ENCODE results near the gene BYSL. TPM values are rescaled to one million over a fixed set of nuclear protein-coding genes. Genes with fewer than 3 reads are reported as not detected.

Gene BYSL
- total and polyA plus RNA-seq, 10 of the 15 experiments (the other 5 are each of a cell fraction or from before 2014, with no cell fraction given), result 12.6 to 51.1 (median 33.0) TPM

DNA sequence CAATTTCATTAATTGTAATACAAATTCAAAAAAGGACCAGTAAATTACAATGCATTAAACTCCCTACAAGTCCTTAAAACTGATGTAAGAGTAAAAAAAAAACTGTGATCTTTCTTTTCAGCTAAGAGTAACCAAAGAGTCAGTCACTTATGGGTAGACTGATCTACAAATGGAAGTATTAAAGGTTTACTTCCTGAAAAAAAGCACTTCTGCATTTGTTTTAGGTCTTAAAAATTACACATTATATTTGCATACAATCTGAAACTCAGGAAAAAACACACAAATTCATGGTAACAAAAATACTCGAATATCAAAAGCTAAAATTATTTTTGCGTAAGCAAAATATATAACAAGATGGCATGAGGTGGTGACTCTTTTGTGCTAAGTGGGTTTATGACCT, 49.6 kb upstream of the BYSL start (continued):
- TF ChIP-seq EP300 (IDR thresholded peaks at IDR 0.05; ENCODE audit: borderline replicate concordance in 1 of 2, control insufficient read depth in 1 of 2, low read depth in 2 of 2, low read length in 2 of 2), result no peak

- POLR2A ChIA-PET, result no interaction called here
- no peak for FAIRE-seq
- Histone ChIP-seq H3K4me2 (ENCODE audit: control insufficient read depth, insufficient read depth) (no peak overlapping the region), H3K4me3 (no peak overlapping the region), H3K9ac (ENCODE audit: control insufficient read depth, insufficient read depth, low read length) (no peak overlapping the region), H3K79me2 (ENCODE audit: control insufficient read depth, insufficient read depth, low read length) (no peaks in the 10 kb centered on the region), H3K27ac (ENCODE audit: control insufficient read depth, insufficient read depth) (no peak overlapping the region), H3K36me3 (ENCODE audit: control insufficient read depth in 2 of 2, insufficient read depth in 2 of 2, low read length in 1 of 2) (no peaks in the 10 kb centered on the region), H4K20me1 (ENCODE audit: control insufficient read depth, insufficient read depth) (no peaks in the 10 kb centered on the region), H3K27me3 (replicated peaks in 1 of 2; ENCODE audit: control insufficient read depth in 2 of 2, insufficient read depth in 2 of 2, low read length in 1 of 2) (no peaks in the 10 kb centered on the region), H3K9me3 (replicated peaks; ENCODE audit: control insufficient read depth, insufficient read depth, low read length) (no peaks in the 10 kb centered on the region), H3K4me1 (ENCODE audit: control insufficient read depth, insufficient read depth, low read length) (no peaks in the 10 kb centered on the region), H2AFZ (ENCODE audit: control insufficient read depth, low read depth, low read length) (no peak overlapping the region)
- no TSS peak for BruUV-seq (replicated peaks)
- 98% methylated on average over 13 of the region's 13 CpGs for WGBS (ENCODE audit: insufficient coverage, insufficient replicate concordance, low lambda C conversion rate, missing lambda C conversion rate)
- CTCF ChIA-PET, result interaction anchor here (0.7 kb wide), 1 partner anchor 56 kb away, joined by 3 read pairs; no protein-coding TSS in a partner anchor
- SMC1A ChIA-PET (ENCODE audit: uncharacterized antibody, unreplicated experiment), result interaction anchor here (0.9 kb wide), 1 partner anchor 25 kb away, joined by 3 read pairs; no protein-coding TSS in a partner anchor
- intact Hi-C loops (cut with micrococcal nuclease; ENCODE audit: unreplicated experiment), result no loop called here
- RAD21 ChIA-PET (ENCODE audit: unreplicated experiment), result interaction anchor here (1.1 kb wide), 1 partner anchor 232 kb away, joined by 3 read pairs; no protein-coding TSS in a partner anchor
- ATAC-seq, result no peak
- no peak for TF ChIP-seq ZNF384 (IDR thresholded peaks at IDR 0.05; ENCODE audit: borderline replicate concordance, low read depth, low read length)
- TF ChIP-seq GATAD2B (conservative IDR thresholded peaks at IDR 0.05; ENCODE audit: low read depth), result no peak
- no peak for TF ChIP-seq GABPA (IDR thresholded peaks at IDR 0.05; ENCODE audit: low read depth)
- no peak for TF ChIP-seq NBN (IDR thresholded peaks at IDR 0.05)
- no peak for TF ChIP-seq FOXM1 (IDR thresholded peaks at IDR 0.05; ENCODE audit: low read depth, low read length)
- no peak for TF ChIP-seq ZBTB4 (CRISPR knock-in tag; IDR thresholded peaks at IDR 0.05)
- TF ChIP-seq ESRRA (IDR thresholded peaks at IDR 0.05; ENCODE audit: low read length), result no peak
- TF ChIP-seq SRF (IDR thresholded peaks at IDR 0.05; ENCODE audit: low read depth in 2 of 2, low read length in 2 of 2), result no peak
- DNase-seq (ENCODE audit: low read depth, low spot score), result no peak
- in situ Hi-C loops (cut with MboI), result no loop called here
Observed at GRCh38 chr6:41872147-41872546, 49.2 kb upstream of the BYSL start.

All from GM12878 (cell line).